GM23338 (cell line): ENCODE data around the gene TNFSF13B. TPM values are rescaled to one million over a fixed set of nuclear protein-coding genes. Genes with fewer than 3 reads are reported as not detected.

Experiments used
- ATAC-seq: fragments of 200-7000 bp; cut with Tn5 transposase; 3 replicates; pipeline ENCODE4 v1.9.1; 2020
- DNase-seq: peaks from one replicate; pipeline ENCODE4 v3.0.0-alpha.2; 2015; ENCODE audit warnings: low spot score
- H2AFZ ChIP-seq: fragments of 200-600 bp; sonication (generic); 2 replicates; pipeline ENCODE4 v1.8.0; 2016; ENCODE audit warnings: antibody characterized with exemption, mild to moderate bottlenecking, moderate library complexity
- H3F3A ChIP-seq: fragments of 200-600 bp; sonication (generic); replicated peaks from 2 replicates; pipeline ENCODE4 v1.8.0; 2017; ENCODE audit warnings: antibody characterized with exemption, mixed run types, low read depth
- H3K27ac ChIP-seq: fragments of 200-600 bp; sonication (generic); 2 replicates; pipeline ENCODE4 v1.6.1; 2016; ENCODE audit warnings: low read depth
- H3K27me3 ChIP-seq: fragments of 200-600 bp; sonication (generic); 2 replicates; pipeline ENCODE4 v1.8.0; 2016; ENCODE audit warnings: mild to moderate bottlenecking, mixed run types, moderate library complexity; ENCODE audit not compliant: insufficient read depth
- H3K36me3 ChIP-seq: fragments of 200-600 bp; sonication (generic); 2 replicates; pipeline ENCODE4 v1.8.0; 2016; ENCODE audit warnings: mild to moderate bottlenecking; ENCODE audit not compliant: insufficient read depth
- H3K4me1 ChIP-seq: fragments of 200-600 bp; sonication (generic); 2 replicates; pipeline ENCODE4 v1.8.0; 2016; ENCODE audit warnings: mild to moderate bottlenecking, moderate library complexity; ENCODE audit not compliant: insufficient read depth
- H3K4me2 ChIP-seq: fragments of 200-600 bp; sonication (generic); 2 replicates; pipeline ENCODE4 v1.7.1; 2017; ENCODE audit warnings: mixed run types
- H3K4me3 ChIP-seq: fragments of 200-600 bp; sonication (generic); 2 replicates; pipeline ENCODE4 v1.6.1; 2016; ENCODE audit warnings: mixed run types
- H3K79me2 ChIP-seq: fragments of 200-600 bp; sonication (generic); replicated peaks from 2 replicates; pipeline ENCODE4 v1.8.0; 2017; ENCODE audit warnings: mild to moderate bottlenecking; ENCODE audit not compliant: insufficient read depth
- H3K9me2 ChIP-seq: fragments of 200-600 bp; sonication (generic); 2 replicates; pipeline ENCODE4 v1.8.0; 2017; ENCODE audit not compliant: insufficient read depth
- H4K20me1 ChIP-seq: fragments of 200-600 bp; sonication (generic); replicated peaks from 2 replicates; pipeline ENCODE4 v1.8.0; 2017; ENCODE audit warnings: mild to moderate bottlenecking; ENCODE audit not compliant: insufficient read depth
- H3K27ac Mint-ChIP-seq: 2 replicates; pipeline ENCODE4 v1.8.0; 2020; ENCODE audit warnings: inconsistent platforms, mild to moderate bottlenecking, moderate library complexity, mixed read lengths
- H3K27me3 Mint-ChIP-seq: 3 replicates; pipeline ENCODE4 v1.8.0; 2022; ENCODE audit warnings: low read depth, mild to moderate bottlenecking, moderate library complexity, mixed read lengths, inconsistent platforms; ENCODE audit not compliant: insufficient read depth, poor library complexity
- H3K36me3 Mint-ChIP-seq: 3 replicates; pipeline ENCODE4 v1.8.0; 2021; ENCODE audit warnings: low read depth, mild to moderate bottlenecking, inconsistent platforms, moderate library complexity, mixed read lengths
- H3K4me1 Mint-ChIP-seq: 3 replicates; pipeline ENCODE4 v1.8.0; 2020; ENCODE audit warnings: mild to moderate bottlenecking, inconsistent platforms, mixed read lengths
- H3K4me3 Mint-ChIP-seq: 3 replicates; pipeline ENCODE4 v1.8.0; 2021; ENCODE audit warnings: moderate library complexity, mild to moderate bottlenecking, inconsistent platforms, mixed read lengths
- H3K9me3 Mint-ChIP-seq: 3 replicates; pipeline ENCODE4 v1.8.0; 2020; ENCODE audit warnings: moderate library complexity, mild to moderate bottlenecking, inconsistent platforms, mixed read lengths
- CREB1 ChIP-seq: fragments of 250-450 bp; sonication (Bioruptor Pico); IDR thresholded peaks from 2 replicates; pipeline ENCODE4 v1.5.0; 2020; ENCODE audit warnings: low read depth, mild to moderate bottlenecking, moderate library complexity
- EZH2 ChIP-seq: fragments of 200-600 bp; sonication (generic); IDR thresholded peaks from one replicate; pipeline ENCODE4 v1.8.0; 2017; ENCODE audit warnings: antibody characterized with exemption, mild to moderate bottlenecking, low read depth; ENCODE audit not compliant: unreplicated experiment
- EZH2phosphoT487 ChIP-seq: fragments of 200-600 bp; sonication (generic); IDR thresholded peaks from one replicate; pipeline ENCODE4 v1.8.1; 2018; ENCODE audit warnings: antibody characterized with exemption; ENCODE audit not compliant: unreplicated experiment
- JUNB ChIP-seq: IDR thresholded peaks from one replicate; pipeline ENCODE4 v1.6.1; 2016; ENCODE audit warnings: antibody characterized with exemption; ENCODE audit not compliant: unreplicated experiment
- NANOG ChIP-seq: IDR thresholded peaks from 2 replicates; pipeline ENCODE4 v1.6.1; 2016; ENCODE audit warnings: antibody characterized with exemption, borderline replicate concordance
- POLR2AphosphoS5 ChIP-seq: IDR thresholded peaks from 2 replicates; pipeline ENCODE4 v1.6.1; 2016; ENCODE audit warnings: antibody characterized with exemption, low read depth
- STAT1 ChIP-seq: IDR thresholded peaks from one replicate; pipeline ENCODE4 v1.6.1; 2016; ENCODE audit warnings: antibody characterized with exemption; ENCODE audit not compliant: unreplicated experiment
- ZNF114 ChIP-seq: fragments of 250-450 bp; sonication (Bioruptor Pico); IDR thresholded peaks from 2 replicates; pipeline ENCODE4 v1.5.0; 2020; ENCODE audit warnings: mild to moderate bottlenecking, moderate library complexity
- ZNF331 ChIP-seq: fragments of 250-450 bp; sonication (Bioruptor Pico); IDR thresholded peaks from 2 replicates; pipeline ENCODE4 v1.5.0; 2020; ENCODE audit warnings: low read depth, mild to moderate bottlenecking, moderate library complexity
- polyA plus RNA-seq: library from polyadenylated mRNA; unstranded; fragments of >200 nt; fragmentation: Nextera tagmentation; extraction: Ambion mirVana; gene quantifications from 2 replicates; pipeline ENCODE4 v1.2.1, GENCODE V29; 2016
- total RNA-seq: library from RNA; depleted of rRNA; stranded (reverse); fragments of >200 nt; shearing (Covaris generic); gene quantifications from 2 replicates; pipeline ENCODE4 v1.2.3, GENCODE V29; 2014
- TF ChIP-seq, protein P1 (sequence below): IDR thresholded peaks from 2 replicates; pipeline ENCODE4 v1.6.1; 2016; ENCODE audit warnings: antibody characterized with exemption
- TF ChIP-seq, protein P2 (sequence below): fragments of 250-450 bp; sonication (Bioruptor Pico); IDR thresholded peaks from 2 replicates; pipeline ENCODE4 v1.5.0; 2020; ENCODE audit warnings: mild to moderate bottlenecking, moderate library complexity
- TF ChIP-seq, protein P3 (sequence below): IDR thresholded peaks from one replicate; pipeline ENCODE4 v1.6.1; 2018; ENCODE audit warnings: antibody characterized with exemption; ENCODE audit not compliant: unreplicated experiment
- TF ChIP-seq, protein P4 (sequence below), 2 experiments: fragments of 200-600 bp in 1 of 2; sonication (generic) in 1 of 2; conservative IDR thresholded peaks; 2 replicates each; pipeline versions ENCODE4 v1.5.1 to v1.6.1; 2016 to 2017; ENCODE audit warnings: antibody characterized with exemption in 2 of 2, low read depth in 2 of 2, mild to moderate bottlenecking in 2 of 2, moderate library complexity in 1 of 2

Gene TNFSF13B
- total and polyA plus RNA-seq, 2 experiments from 2014 or later: 0.10 to 0.55 TPM

DNA sequence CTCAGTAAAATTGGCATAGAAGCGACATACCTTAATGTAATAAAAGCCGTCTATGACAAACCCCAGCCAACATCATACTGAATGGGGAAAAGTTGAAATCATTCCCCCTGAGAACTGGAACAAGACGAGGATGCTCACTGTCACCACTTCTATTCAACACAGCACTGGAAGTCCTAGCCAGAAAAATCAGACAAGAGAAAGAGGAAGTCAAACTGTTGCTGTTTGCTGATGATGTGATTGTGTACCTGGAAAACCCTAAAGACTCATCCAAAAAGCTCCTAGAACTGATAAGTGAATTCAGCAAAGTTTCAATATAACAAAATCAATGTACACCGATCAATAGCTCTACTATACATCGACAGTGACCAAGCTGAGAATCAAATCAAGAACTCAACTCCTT is 63.3 kb downstream of the TNFSF13B start:
- H3K9me2 ChIP-seq: no peaks in the 10 kb centered on the region
- peaks cover 7% of the 10 kb centered on the region; the same call in 1 of the 2 replicates for H3K4me1 ChIP-seq
- peaks cover 7% of the 10 kb centered on the region; the same call in 2 of the 3 replicates for H3K4me1 Mint-ChIP-seq
- no peaks in the 10 kb centered on the region for H3K36me3 ChIP-seq
- no peaks in the 10 kb centered on the region for H3K36me3 Mint-ChIP-seq
- no peak overlapping the region for H3K27ac Mint-ChIP-seq
- ATAC-seq (no peak), DNase-seq (no peak)
- no peak overlapping the region for H3K4me3 ChIP-seq
- H3K79me2 ChIP-seq: no peaks in the 10 kb centered on the region
- H2AFZ ChIP-seq: no peak overlapping the region
- H3K27ac ChIP-seq: no peak overlapping the region
- H4K20me1 ChIP-seq: no peaks in the 10 kb centered on the region
- TF ChIP-seq EZH2: no peak
- TF ChIP-seq CREB1 (CRISPR knock-in tag): no peak
- TF ChIP-seq, protein P1, sequence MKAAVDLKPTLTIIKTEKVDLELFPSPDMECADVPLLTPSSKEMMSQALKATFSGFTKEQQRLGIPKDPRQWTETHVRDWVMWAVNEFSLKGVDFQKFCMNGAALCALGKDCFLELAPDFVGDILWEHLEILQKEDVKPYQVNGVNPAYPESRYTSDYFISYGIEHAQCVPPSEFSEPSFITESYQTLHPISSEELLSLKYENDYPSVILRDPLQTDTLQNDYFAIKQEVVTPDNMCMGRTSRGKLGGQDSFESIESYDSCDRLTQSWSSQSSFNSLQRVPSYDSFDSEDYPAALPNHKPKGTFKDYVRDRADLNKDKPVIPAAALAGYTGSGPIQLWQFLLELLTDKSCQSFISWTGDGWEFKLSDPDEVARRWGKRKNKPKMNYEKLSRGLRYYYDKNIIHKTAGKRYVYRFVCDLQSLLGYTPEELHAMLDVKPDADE: no peak
- TF ChIP-seq EZH2phosphoT487: no peak
- TF ChIP-seq, protein P2, sequence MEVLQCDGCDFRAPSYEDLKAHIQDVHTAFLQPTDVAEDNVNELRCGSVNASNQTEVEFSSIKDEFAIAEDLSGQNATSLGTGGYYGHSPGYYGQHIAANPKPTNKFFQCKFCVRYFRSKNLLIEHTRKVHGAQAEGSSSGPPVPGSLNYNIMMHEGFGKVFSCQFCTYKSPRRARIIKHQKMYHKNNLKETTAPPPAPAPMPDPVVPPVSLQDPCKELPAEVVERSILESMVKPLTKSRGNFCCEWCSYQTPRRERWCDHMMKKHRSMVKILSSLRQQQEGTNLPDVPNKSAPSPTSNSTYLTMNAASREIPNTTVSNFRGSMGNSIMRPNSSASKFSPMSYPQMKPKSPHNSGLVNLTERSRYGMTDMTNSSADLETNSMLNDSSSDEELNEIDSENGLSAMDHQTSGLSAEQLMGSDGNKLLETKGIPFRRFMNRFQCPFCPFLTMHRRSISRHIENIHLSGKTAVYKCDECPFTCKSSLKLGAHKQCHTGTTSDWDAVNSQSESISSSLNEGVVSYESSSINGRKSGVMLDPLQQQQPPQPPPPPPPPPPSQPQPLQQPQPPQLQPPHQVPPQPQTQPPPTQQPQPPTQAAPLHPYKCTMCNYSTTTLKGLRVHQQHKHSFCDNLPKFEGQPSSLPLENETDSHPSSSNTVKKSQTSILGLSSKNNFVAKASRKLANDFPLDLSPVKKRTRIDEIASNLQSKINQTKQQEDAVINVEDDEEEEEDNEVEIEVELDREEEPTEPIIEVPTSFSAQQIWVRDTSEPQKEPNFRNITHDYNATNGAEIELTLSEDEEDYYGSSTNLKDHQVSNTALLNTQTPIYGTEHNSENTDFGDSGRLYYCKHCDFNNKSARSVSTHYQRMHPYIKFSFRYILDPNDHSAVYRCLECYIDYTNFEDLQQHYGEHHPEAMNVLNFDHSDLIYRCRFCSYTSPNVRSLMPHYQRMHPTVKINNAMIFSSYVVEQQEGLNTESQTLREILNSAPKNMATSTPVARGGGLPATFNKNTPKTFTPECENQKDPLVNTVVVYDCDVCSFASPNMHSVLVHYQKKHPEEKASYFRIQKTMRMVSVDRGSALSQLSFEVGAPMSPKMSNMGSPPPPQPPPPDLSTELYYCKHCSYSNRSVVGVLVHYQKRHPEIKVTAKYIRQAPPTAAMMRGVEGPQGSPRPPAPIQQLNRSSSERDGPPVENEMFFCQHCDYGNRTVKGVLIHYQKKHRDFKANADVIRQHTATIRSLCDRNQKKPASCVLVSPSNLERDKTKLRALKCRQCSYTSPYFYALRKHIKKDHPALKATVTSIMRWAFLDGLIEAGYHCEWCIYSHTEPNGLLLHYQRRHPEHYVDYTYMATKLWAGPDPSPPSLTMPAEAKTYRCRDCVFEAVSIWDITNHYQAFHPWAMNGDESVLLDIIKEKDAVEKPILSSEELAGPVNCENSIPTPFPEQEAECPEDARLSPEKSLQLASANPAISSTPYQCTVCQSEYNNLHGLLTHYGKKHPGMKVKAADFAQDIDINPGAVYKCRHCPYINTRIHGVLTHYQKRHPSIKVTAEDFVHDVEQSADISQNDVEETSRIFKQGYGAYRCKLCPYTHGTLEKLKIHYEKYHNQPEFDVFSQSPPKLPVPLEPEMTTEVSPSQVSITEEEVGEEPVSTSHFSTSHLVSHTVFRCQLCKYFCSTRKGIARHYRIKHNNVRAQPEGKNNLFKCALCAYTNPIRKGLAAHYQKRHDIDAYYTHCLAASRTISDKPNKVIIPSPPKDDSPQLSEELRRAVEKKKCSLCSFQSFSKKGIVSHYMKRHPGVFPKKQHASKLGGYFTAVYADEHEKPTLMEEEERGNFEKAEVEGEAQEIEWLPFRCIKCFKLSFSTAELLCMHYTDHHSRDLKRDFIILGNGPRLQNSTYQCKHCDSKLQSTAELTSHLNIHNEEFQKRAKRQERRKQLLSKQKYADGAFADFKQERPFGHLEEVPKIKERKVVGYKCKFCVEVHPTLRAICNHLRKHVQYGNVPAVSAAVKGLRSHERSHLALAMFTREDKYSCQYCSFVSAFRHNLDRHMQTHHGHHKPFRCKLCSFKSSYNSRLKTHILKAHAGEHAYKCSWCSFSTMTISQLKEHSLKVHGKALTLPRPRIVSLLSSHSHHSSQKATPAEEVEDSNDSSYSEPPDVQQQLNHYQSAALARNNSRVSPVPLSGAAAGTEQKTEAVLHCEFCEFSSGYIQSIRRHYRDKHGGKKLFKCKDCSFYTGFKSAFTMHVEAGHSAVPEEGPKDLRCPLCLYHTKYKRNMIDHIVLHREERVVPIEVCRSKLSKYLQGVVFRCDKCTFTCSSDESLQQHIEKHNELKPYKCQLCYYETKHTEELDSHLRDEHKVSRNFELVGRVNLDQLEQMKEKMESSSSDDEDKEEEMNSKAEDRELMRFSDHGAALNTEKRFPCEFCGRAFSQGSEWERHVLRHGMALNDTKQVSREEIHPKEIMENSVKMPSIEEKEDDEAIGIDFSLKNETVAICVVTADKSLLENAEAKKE: no peak
- TF ChIP-seq ZNF331 (CRISPR knock-in tag): no peak
- TF ChIP-seq ZNF114 (CRISPR knock-in tag): no peak
- no peak for TF ChIP-seq JUNB
- no peak for TF ChIP-seq STAT1
- TF ChIP-seq, protein P3, sequence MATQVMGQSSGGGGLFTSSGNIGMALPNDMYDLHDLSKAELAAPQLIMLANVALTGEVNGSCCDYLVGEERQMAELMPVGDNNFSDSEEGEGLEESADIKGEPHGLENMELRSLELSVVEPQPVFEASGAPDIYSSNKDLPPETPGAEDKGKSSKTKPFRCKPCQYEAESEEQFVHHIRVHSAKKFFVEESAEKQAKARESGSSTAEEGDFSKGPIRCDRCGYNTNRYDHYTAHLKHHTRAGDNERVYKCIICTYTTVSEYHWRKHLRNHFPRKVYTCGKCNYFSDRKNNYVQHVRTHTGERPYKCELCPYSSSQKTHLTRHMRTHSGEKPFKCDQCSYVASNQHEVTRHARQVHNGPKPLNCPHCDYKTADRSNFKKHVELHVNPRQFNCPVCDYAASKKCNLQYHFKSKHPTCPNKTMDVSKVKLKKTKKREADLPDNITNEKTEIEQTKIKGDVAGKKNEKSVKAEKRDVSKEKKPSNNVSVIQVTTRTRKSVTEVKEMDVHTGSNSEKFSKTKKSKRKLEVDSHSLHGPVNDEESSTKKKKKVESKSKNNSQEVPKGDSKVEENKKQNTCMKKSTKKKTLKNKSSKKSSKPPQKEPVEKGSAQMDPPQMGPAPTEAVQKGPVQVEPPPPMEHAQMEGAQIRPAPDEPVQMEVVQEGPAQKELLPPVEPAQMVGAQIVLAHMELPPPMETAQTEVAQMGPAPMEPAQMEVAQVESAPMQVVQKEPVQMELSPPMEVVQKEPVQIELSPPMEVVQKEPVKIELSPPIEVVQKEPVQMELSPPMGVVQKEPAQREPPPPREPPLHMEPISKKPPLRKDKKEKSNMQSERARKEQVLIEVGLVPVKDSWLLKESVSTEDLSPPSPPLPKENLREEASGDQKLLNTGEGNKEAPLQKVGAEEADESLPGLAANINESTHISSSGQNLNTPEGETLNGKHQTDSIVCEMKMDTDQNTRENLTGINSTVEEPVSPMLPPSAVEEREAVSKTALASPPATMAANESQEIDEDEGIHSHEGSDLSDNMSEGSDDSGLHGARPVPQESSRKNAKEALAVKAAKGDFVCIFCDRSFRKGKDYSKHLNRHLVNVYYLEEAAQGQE: no peak
- TF ChIP-seq, protein P4, sequence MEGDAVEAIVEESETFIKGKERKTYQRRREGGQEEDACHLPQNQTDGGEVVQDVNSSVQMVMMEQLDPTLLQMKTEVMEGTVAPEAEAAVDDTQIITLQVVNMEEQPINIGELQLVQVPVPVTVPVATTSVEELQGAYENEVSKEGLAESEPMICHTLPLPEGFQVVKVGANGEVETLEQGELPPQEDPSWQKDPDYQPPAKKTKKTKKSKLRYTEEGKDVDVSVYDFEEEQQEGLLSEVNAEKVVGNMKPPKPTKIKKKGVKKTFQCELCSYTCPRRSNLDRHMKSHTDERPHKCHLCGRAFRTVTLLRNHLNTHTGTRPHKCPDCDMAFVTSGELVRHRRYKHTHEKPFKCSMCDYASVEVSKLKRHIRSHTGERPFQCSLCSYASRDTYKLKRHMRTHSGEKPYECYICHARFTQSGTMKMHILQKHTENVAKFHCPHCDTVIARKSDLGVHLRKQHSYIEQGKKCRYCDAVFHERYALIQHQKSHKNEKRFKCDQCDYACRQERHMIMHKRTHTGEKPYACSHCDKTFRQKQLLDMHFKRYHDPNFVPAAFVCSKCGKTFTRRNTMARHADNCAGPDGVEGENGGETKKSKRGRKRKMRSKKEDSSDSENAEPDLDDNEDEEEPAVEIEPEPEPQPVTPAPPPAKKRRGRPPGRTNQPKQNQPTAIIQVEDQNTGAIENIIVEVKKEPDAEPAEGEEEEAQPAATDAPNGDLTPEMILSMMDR (conservative IDR thresholded peaks at IDR 0.05; ENCODE audit: low read depth in 2 of 2): no peak
- no peak for TF ChIP-seq POLR2AphosphoS5
- TF ChIP-seq NANOG: no peak
- H3F3A ChIP-seq: no peaks in the 10 kb centered on the region
- H3K27me3 Mint-ChIP-seq: peaks cover 1% of the 10 kb centered on the region
- H3K4me3 Mint-ChIP-seq: no peak overlapping the region
- 0 out of 3 replicates have a peak, but pooled peaks cover 3% of the 10 kb centered on the region for H3K9me3 Mint-ChIP-seq
- no peak overlapping the region for H3K4me2 ChIP-seq
- H3K27me3 ChIP-seq: no peaks in the 10 kb centered on the region
